PC-9 (cell line): ENCODE data around the gene QRFP. TPM values are rescaled to one million over a fixed set of nuclear protein-coding genes. Genes with fewer than 3 reads are reported as not detected.

ENCODE experiments used
- BruUV-seq: library from RNA; stranded (reverse); fragments of 400-500 nt; replicated peaks from 2 replicates; lab custom pipeline; 2021; lab: Mats Ljungman, UMichigan
- CTCF ChIA-PET: fragments of 300-600 bp; sonication (Branson Sonifier 250); formaldehyde crosslinking; loops from one replicate; lab custom pipeline; 2022; ENCODE audit warnings: antibody characterized with exemption; lab: Charles Lee
- POLR2A ChIA-PET: fragments of 300-600 bp; sonication (Branson Sonifier 250); formaldehyde crosslinking; loops from one replicate; lab custom pipeline; 2022; ENCODE audit warnings: antibody characterized with exemption; ENCODE audit not compliant: unreplicated experiment; lab: Charles Lee
- DNase-seq, 2 experiments: peaks; one replicate each; pipeline versions ENCODE4 v3.0.0 to v3.0.0-alpha.2; 2015 to 2022; ENCODE audit warnings: mixed read lengths in 1 of 2
- H2AFZ ChIP-seq: fragments of 200-600 bp; sonication (generic); 2 replicates; pipeline ENCODE4 v1.8.1; 2017; ENCODE audit warnings: antibody characterized with exemption
- H3F3A ChIP-seq: fragments of 200-600 bp; sonication (generic); 2 replicates; pipeline ENCODE4 v1.8.1; 2017; ENCODE audit warnings: antibody characterized with exemption, mild to moderate bottlenecking, low read depth; ENCODE audit not compliant: insufficient read depth
- H3K27ac ChIP-seq: fragments of 200-600 bp; sonication (generic); 2 replicates; pipeline ENCODE4 v1.6.1; 2016; ENCODE audit warnings: mixed run types
- H3K27me3 ChIP-seq: fragments of 200-600 bp; sonication (generic); 2 replicates; pipeline ENCODE4 v1.6.1; 2016; ENCODE audit warnings: low read depth, mixed run types; ENCODE audit not compliant: insufficient read depth
- H3K36me3 ChIP-seq: fragments of 200-600 bp; sonication (generic); 2 replicates; pipeline ENCODE4 v1.6.1; 2016; ENCODE audit warnings: low read depth, mixed run types
- H3K4me1 ChIP-seq: fragments of 200-600 bp; sonication (generic); replicated peaks from 2 replicates; pipeline ENCODE4 v1.6.1; 2016; ENCODE audit warnings: mixed run types; ENCODE audit not compliant: insufficient read depth
- H3K4me2 ChIP-seq: fragments of 200-600 bp; sonication (generic); 2 replicates; pipeline ENCODE4 v1.6.1; 2017; ENCODE audit warnings: mixed run types
- H3K4me3 ChIP-seq: fragments of 200-600 bp; sonication (generic); 2 replicates; pipeline ENCODE4 v1.6.1; 2016; ENCODE audit warnings: mixed run types
- H3K79me2 ChIP-seq: fragments of 200-600 bp; sonication (generic); 2 replicates; pipeline ENCODE4 v1.6.1; 2017; ENCODE audit warnings: low read depth, mixed run types
- H3K9me2 ChIP-seq: fragments of 200-600 bp; sonication (generic); 2 replicates; pipeline ENCODE4 v1.8.1; 2017; ENCODE audit warnings: mild to moderate bottlenecking; ENCODE audit not compliant: insufficient read depth
- H3K9me3 ChIP-seq: fragments of 200-600 bp; sonication (generic); 2 replicates; pipeline ENCODE4 v1.8.1; 2016; ENCODE audit warnings: low read depth; ENCODE audit not compliant: insufficient read depth
- H4K20me1 ChIP-seq: fragments of 200-600 bp; sonication (generic); 2 replicates; pipeline ENCODE4 v1.8.1; 2017; ENCODE audit not compliant: insufficient read depth
- EZH2 ChIP-seq: fragments of 200-600 bp; sonication (generic); IDR thresholded peaks from 2 replicates; pipeline ENCODE4 v1.8.0; 2017; ENCODE audit warnings: antibody characterized with exemption, low read depth
- intact Hi-C: fragments of 100-400 bp; cut with micrococcal nuclease; formaldehyde crosslinking; loops from one replicate; pipeline ENCODE4 v1.10.0; 2022; ENCODE audit not compliant: unreplicated experiment
- total RNA-seq: library from RNA; stranded (reverse); gene quantifications from 2 replicates; pipeline ENCODE4 v1.2.3, GENCODE V29; 2021
- TF ChIP-seq, protein P1 (sequence below): fragments of 200-600 bp; sonication (generic); conservative IDR thresholded peaks from 2 replicates; pipeline ENCODE4 v1.6.1; 2017; ENCODE audit warnings: mixed run types, antibody characterized with exemption, mild to moderate bottlenecking, moderate library complexity

The QRFP gene
- total RNA-seq, 1 experiment from 2014 or later: not detected

- Histone ChIP-seq H3K4me1 (peaks cover 9% of the 10 kb centered on the region), H3K27me3 (no peaks in the 10 kb centered on the region), H3K27ac (peak overlapping the region; percentile 1; the same call in 1 of the 2 replicates), H3K9me3 (no peaks in the 10 kb centered on the region), H3F3A (peaks cover 5% of the 10 kb centered on the region; the same call in 1 of the 2 replicates), H3K4me3 (no peak overlapping the region), H3K79me2 (peaks cover 57% of the 10 kb centered on the region), H2AFZ (no peak overlapping the region), H3K36me3 (no peaks in the 10 kb centered on the region), H4K20me1 (peaks cover 20% of the 10 kb centered on the region), H3K4me2 (no peak overlapping the region), H3K9me2 (no peaks in the 10 kb centered on the region)
- peak in 1 of 2 experiments; percentile 38 for DNase-seq
- no TSS peak for BruUV-seq
- TF ChIP-seq EZH2: no peak
- TF ChIP-seq, protein P1, sequence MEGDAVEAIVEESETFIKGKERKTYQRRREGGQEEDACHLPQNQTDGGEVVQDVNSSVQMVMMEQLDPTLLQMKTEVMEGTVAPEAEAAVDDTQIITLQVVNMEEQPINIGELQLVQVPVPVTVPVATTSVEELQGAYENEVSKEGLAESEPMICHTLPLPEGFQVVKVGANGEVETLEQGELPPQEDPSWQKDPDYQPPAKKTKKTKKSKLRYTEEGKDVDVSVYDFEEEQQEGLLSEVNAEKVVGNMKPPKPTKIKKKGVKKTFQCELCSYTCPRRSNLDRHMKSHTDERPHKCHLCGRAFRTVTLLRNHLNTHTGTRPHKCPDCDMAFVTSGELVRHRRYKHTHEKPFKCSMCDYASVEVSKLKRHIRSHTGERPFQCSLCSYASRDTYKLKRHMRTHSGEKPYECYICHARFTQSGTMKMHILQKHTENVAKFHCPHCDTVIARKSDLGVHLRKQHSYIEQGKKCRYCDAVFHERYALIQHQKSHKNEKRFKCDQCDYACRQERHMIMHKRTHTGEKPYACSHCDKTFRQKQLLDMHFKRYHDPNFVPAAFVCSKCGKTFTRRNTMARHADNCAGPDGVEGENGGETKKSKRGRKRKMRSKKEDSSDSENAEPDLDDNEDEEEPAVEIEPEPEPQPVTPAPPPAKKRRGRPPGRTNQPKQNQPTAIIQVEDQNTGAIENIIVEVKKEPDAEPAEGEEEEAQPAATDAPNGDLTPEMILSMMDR: no peak
- intact Hi-C loops: no loop called here
- ChIA-PET POLR2A (interaction anchor here (0.7 kb wide), 2 partner anchors 14 to 46 kb away, joined by 4 read pairs; no protein-coding TSS in a partner anchor), CTCF (no interaction called here)
These were observed 49.9 kb downstream of the QRFP start for GRCh38 chr9:130846487-130847305.

GRCh38 chr9:130845901-130846481, 50.6 kb downstream of the QRFP start:
- H2AFZ ChIP-seq: no peak overlapping the region
- intact Hi-C loops: no loop called here
- DNase-seq: no peak

GRCh38 chr9:130845254-130845653, 51.4 kb downstream of the QRFP start:
- intact Hi-C loops: no loop called here
- peaks cover 5% of the 10 kb centered on the region; the same call in 1 of the 2 replicates for H3F3A ChIP-seq
- no peaks in the 10 kb centered on the region for H3K27me3 ChIP-seq
- H3K27ac ChIP-seq: no peak overlapping the region
- TF ChIP-seq, protein P1: no peak
- no peak for TF ChIP-seq EZH2
- no peak for DNase-seq
- no TSS peak for BruUV-seq
- H3K9me3 ChIP-seq: no peaks in the 10 kb centered on the region
- H3K9me2 ChIP-seq: no peaks in the 10 kb centered on the region
- H4K20me1 ChIP-seq: peaks cover 19% of the 10 kb centered on the region
- peaks cover 9% of the 10 kb centered on the region for H3K4me1 ChIP-seq
- no peak overlapping the region for H3K4me3 ChIP-seq
- H2AFZ ChIP-seq: no peak overlapping the region
- no peak overlapping the region for H3K4me2 ChIP-seq
- no peaks in the 10 kb centered on the region for H3K36me3 ChIP-seq
- ChIA-PET POLR2A (no interaction called here), CTCF (interaction anchor here (0.6 kb wide), 1 partner anchor 13 kb away, joined by 3 read pairs; no protein-coding TSS in a partner anchor)
- peaks cover 64% of the 10 kb centered on the region for H3K79me2 ChIP-seq

More at GRCh38 chr9:130845901-130846481, 50.6 kb downstream of the QRFP start:
- Histone ChIP-seq H3K4me1 (peaks cover 9% of the 10 kb centered on the region), H3K27me3 (no peaks in the 10 kb centered on the region), H3K79me2 (peaks cover 58% of the 10 kb centered on the region), H3K4me3 (no peak overlapping the region), H4K20me1 (peaks cover 20% of the 10 kb centered on the region), H3K36me3 (no peaks in the 10 kb centered on the region), H3K4me2 (no peak overlapping the region), H3K9me3 (no peaks in the 10 kb centered on the region), H3K27ac (no peak overlapping the region), H3F3A (peaks cover 5% of the 10 kb centered on the region; the same call in 1 of the 2 replicates), H3K9me2 (no peaks in the 10 kb centered on the region)
- ChIA-PET POLR2A (no interaction called here), CTCF (interaction anchor here (0.6 kb wide), 2 partner anchors 12 to 285 kb away, joined by 3 read pairs; no protein-coding TSS in a partner anchor)
- no peak for TF ChIP-seq EZH2
- TF ChIP-seq, protein P1: no peak
- BruUV-seq: no TSS peak
